ENCODE data around the gene RHD. TPM values are rescaled to one million over a fixed set of nuclear protein-coding genes. Genes with fewer than 3 reads are reported as not detected.

The RHD gene
- total RNA-seq, result not detected in 2 replicates

DNA sequence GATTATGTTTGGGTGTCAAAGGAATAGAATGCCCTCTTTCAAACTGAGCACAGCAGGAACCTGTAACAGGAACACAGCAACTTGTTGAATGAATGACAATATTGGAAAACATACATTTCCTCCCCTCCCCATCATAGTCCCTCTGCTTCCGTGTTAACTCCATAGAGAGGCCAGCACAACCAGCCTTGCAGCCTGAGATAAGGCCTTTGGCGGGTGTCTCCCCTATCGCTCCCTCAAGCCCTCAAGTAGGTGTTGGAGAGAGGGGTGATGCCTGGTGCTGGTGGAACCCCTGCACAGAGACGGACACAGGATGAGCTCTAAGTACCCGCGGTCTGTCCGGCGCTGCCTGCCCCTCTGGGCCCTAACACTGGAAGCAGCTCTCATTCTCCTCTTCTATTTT, at the start of gene RHD:
TSS of gene RHD (plus strand) at position 272 of the 400 bp plus-strand sequence. CDS start at position 311, 39 bp downstream.

DNA sequence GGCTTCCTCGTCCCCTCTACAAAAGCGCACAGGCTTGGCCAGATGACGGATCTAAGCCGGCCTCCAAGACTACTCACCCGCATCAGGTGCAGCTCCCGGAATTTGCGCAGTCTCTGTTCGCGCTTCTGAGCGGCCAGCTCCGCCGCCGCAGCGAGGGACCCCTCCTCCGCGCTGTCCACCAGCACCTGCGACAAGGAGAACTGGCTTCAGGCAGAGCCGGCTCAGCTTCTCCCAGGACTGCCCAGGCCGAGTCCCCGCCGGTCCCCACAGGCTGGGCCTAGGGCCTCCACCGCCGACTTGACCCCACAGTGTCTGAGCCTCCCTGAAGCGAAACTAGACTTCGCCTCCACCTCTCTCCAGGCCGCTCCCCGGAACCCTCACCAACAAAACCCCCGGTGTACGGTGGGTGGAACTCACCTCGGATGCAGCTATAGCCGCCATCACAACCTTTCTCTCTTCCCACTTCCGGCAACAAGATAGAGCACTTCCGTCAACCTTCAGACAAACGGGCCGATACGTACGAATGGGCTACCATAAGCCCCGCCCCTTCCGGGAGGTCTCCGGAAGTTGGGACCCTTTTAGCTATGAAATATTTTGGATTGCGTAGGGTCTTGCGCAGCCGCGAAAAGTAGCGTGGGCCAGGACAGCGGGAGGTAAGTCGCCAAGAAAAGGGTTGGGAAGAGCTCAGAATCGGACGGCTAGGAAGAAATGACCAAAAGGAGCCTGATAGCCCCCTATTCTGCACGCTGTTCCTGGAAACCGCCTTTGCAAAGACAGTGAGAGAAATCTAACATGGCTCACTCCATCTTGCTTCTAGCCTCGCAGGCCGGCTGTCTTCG, 40.1 kb upstream of the RHD start, which contains the start of gene SYF2:
TSS of gene SYF2 (minus strand) at position 476 of the 839 bp plus-strand sequence. CDS start at position 441, 35 bp downstream.

DNA sequence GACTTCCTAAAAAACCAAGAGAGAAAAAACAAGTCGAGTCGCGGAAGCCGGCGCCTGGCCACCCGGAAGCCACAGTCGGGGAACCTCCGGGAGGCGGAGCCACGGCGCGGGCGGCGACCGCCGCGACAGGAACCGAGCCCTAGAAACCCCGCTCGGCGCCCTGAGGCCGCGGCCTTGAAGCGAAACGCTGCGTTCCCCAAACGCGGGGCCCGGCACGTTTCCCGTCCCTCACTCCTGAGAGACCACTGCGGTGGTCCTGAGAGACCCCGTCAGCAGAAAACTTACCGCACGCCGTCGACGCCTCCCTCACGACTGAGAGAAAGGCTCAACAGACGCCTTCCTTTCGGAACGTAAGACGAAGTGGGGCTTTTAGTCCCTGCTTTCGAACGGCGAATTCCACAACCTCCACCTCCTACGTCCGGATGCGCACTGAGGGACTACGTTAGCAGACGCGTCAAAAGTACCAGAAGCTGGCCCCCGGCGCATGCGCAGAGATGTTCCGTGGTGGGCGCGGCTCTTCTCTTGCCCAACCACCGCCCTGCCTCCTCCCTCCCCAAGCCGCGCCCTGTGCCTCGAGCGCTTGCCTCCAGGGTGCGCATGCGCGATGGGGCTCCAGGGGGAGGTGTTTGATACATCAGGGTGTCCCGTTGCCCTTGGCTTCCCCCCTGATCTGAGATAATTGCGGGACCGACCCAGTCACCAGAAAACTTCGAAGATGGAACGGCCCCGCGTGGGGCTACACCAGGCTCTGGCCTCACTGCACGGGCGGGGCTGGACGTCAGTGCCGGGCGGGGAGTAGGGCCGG, 25.1 kb upstream of the RHD start, which contains the start of gene RSRP1:
TSS of gene RSRP1 (minus strand) at position 431 of the 805 bp plus-strand sequence. CDS start 491 bp downstream, outside the sequence.

DNA sequence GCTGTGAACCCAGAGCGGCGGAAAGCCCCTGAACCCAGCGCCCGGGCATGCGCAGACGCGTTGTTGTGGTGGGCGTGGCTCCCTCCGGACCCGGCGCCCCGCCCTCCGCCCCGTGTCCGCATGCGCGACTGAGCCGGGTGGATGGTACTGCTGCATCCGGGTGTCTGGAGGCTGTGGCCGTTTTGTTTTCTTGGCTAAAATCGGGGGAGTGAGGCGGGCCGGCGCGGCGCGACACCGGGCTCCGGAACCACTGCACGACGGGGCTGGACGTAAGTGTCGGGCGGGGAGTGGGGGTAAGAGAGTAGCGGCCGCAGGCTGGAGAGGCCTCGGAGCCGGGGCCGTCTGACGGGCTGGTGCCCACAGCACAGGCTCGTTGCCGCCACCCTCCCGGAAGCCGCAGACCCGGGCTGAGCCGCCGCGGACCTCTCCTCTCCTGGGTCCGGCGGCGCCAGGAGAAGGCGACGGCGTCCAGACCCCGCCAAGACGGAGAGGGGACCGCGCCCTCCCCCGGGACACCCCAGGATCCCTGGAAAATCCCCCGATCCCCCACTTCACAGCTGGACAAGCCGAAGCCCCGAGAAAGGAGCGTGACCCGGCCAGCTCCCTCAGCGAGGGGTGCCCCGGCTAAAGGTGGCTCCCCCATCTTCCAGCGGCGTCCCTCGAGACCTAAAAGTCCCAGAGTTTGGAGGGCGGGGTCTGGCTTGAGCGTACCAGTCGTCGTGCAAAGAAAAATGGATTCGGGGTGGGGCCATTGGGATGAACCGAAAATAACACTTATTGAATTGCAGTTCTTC, 66.1 kb downstream of the RHD start, which contains the start of gene TMEM50A:
TSS of gene TMEM50A (plus strand) at position 147 of the 794 bp plus-strand sequence. CDS start 2,153 bp downstream, outside the sequence.

Other genes with a start within 250 kb of the RHD start
- 47.2 and 49.2 TPM in 2 replicates for gene SYF2, start 40.0 kb upstream of the RHD start, total RNA-seq
- gene RSRP1, start 25.1 kb upstream of the RHD start, total RNA-seq, result 87.7 and 88.4 TPM in 2 replicates
- 153 and 174 TPM in 2 replicates for gene TMEM50A, start 65.8 kb downstream of the RHD start, total RNA-seq
- gene RHCE, start 148.3 kb downstream of the RHD start, total RNA-seq, result 0.07 TPM in 1 of 2 replicates, not detected in the other
- 26.1 and 27.0 TPM in 2 replicates for gene MACO1, start 158.4 kb downstream of the RHD start, total RNA-seq